ENCODE measurements around the gene LRRC4C.
"Not testable (repeated sequence)": the region's sequence is repeated elsewhere in the genome, so short reads cannot be mapped to it uniquely, and the experiment has no call there.

DNA sequence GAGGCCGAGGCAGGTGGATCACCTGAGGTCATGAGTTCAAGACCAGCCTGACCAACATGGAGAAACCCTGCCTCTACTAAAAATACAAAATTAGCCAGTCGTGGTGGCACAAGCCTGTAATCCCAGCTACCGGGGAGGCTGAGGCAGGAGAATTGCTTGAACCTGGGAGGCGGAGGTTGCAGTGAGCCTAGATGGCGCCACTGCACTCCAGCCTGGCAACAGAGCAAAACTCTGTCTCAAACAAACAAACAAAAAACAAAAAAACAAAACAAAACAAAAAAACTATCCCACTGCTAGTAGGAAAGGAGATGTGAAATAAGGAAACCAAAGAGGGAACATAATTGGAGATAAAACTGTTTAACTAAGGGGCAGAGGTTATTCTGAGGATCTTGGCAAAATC, 1291.6 kb downstream of the LRRC4C start:
- TF ChIP-seq PRDM15, ZNF121, FOXK1 (CRISPR knock-in tag; IDR thresholded peaks at IDR 0.05): not testable (repeated sequence)
